Fibroblast of lung (primary cell): ENCODE measurements around the gene AFAP1L1. TPM values are rescaled to one million over a fixed set of nuclear protein-coding genes. Genes with fewer than 3 reads are reported as not detected.

Source experiments
- DNase-seq, 2 donors: peaks; one replicate each; pipeline versions ENCODE4 v3.0.0 to v3.0.0-alpha.2; 2010; ENCODE audit warnings: low read depth in 2 of 2
- H2AFZ ChIP-seq: 2 replicates; pipeline ENCODE4 v1.5.1; 2012; ENCODE audit warnings: low read length, control low read depth, inconsistent platforms
- H3K27ac ChIP-seq: 2 replicates; pipeline ENCODE4 v1.5.1; 2011; ENCODE audit warnings: low read length, control low read depth; ENCODE audit not compliant: insufficient read depth
- H3K27me3 ChIP-seq: 2 replicates; pipeline ENCODE4 v1.5.1; 2011; ENCODE audit warnings: mild to moderate bottlenecking, low read length; ENCODE audit not compliant: control insufficient read depth, insufficient read depth
- H3K36me3 ChIP-seq: 2 replicates; pipeline ENCODE4 v1.5.1; 2011; ENCODE audit warnings: low read length; ENCODE audit not compliant: control insufficient read depth, insufficient read depth
- H3K4me1 ChIP-seq: 2 replicates; pipeline ENCODE4 v1.5.1; 2011; ENCODE audit warnings: low read length; ENCODE audit not compliant: control insufficient read depth, insufficient read depth; ENCODE audit errors: extremely low read depth
- H3K4me2 ChIP-seq: 2 replicates; pipeline ENCODE4 v1.5.1; 2011; ENCODE audit warnings: low read length, control low read depth; ENCODE audit not compliant: insufficient read depth; ENCODE audit errors: extremely low read depth
- H3K4me3 ChIP-seq, 4 experiments: fragments of 200-600 bp in 1 of 4; sonication (generic) in 1 of 4; replicated peaks in 1 of 4; 2 replicates each; pipeline ENCODE4 v1.5.1; 2011 to 2016; ENCODE audit warnings: low read length in 4 of 4, low read depth in 3 of 4, mild to moderate bottlenecking in 3 of 4, control low read depth in 2 of 4, inconsistent platforms in 1 of 4, mixed read lengths in 1 of 4; ENCODE audit not compliant: insufficient read depth in 1 of 4; ENCODE audit errors: control extremely low read depth in 1 of 4
- H3K79me2 ChIP-seq: 2 replicates; pipeline ENCODE4 v1.5.1; 2012; ENCODE audit warnings: mild to moderate bottlenecking, low read length, inconsistent platforms; ENCODE audit not compliant: control insufficient read depth, insufficient read depth
- H3K9ac ChIP-seq: 2 replicates; pipeline ENCODE4 v1.5.1; 2011; ENCODE audit warnings: mild to moderate bottlenecking, low read length, control low read depth; ENCODE audit not compliant: insufficient read depth
- H3K9me3 ChIP-seq: 2 replicates; pipeline ENCODE4 v1.5.1; 2012; ENCODE audit warnings: low read depth, low read length; ENCODE audit not compliant: control insufficient read depth, insufficient read depth
- H4K20me1 ChIP-seq: 2 replicates; pipeline ENCODE4 v1.5.1; 2011; ENCODE audit warnings: low read length; ENCODE audit not compliant: control insufficient read depth, insufficient read depth; ENCODE audit errors: extremely low read depth
- EZH2 ChIP-seq: IDR thresholded peaks from 2 replicates; pipeline ENCODE4 v1.5.1; 2012; ENCODE audit warnings: low read length, control low read depth, mild to moderate bottlenecking; ENCODE audit errors: missing control alignments
- polyA plus RNA-seq, 2 donors: library from polyadenylated mRNA; depleted of rRNA in 1 of 2; stranded (reverse) in 1 of 2; unstranded in 1 of 2; fragments of >200 nt; gene quantifications; 2 replicates each; pipeline ENCODE4 v1.2.1, GENCODE V29; 2011 to 2012; ENCODE audit warnings: missing spikeins in 1 of 2
- total RNA-seq: library from RNA; depleted of rRNA; stranded (reverse); fragments of >200 nt; gene quantifications from 2 replicates; pipeline ENCODE4 v1.2.1, GENCODE V29; 2014
- TF ChIP-seq, protein P1 (sequence below), 2 donors: IDR thresholded peaks in 1 of 2; conservative IDR thresholded peaks in 1 of 2; 1 replicate in 1 of 2; 2 replicates in 1 of 2; pipeline ENCODE4 v1.5.1; 2011 to 2012; ENCODE audit warnings: low read length in 2 of 2, control low read depth in 1 of 2, inconsistent platforms in 1 of 2, low read depth in 1 of 2, mild to moderate bottlenecking in 1 of 2

The AFAP1L1 gene
- total and polyA plus RNA-seq, 2 donors (not counting 1 experiment from before 2014, with no cell fraction given) = 3.0 to 7.1 TPM

DNA sequence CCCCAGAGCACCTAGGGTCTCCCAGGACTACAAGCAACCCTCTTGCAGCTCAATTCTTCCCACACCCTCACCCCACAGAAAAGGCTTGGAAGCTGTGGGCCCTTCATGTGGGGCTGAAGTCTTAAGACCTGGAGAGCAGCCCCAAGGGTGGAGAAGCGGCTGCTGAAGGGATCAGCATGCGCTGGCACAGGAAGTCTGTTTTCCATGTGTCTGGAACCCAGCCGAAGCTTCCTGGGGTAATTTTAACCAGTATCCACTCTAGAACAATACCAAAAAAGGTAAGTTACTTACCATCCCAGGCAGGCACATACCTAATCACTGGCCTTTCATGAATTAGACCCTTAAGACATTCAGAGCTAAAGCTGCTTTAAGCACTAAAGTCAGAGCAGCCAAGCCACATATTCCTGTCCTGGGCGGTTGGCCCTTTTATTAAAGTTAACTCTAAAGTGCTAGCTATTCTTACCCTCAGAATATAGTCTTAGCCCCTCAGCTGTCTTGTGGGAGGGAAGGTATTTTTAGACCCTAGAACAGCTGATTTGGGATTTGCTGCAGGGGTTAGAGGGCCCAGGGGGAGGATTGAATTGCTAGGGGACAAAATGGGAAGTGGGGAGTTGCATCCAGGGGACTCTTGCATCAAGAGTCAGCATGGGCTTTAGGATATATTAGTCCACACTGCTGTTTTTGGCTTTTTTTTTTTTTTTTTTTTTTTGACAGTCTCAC lies 100.6 kb downstream of the AFAP1L1 start:
- Histone ChIP-seq H3K9me3 (no peaks in the 10 kb centered on the region), H3K9ac (no peak overlapping the region), H3K4me2 (no peak overlapping the region), H3K4me1 (no peaks in the 10 kb centered on the region), H3K27me3 (no peaks in the 10 kb centered on the region), H3K79me2 (no peaks in the 10 kb centered on the region), H2AFZ (no peak overlapping the region), H3K36me3 (no peaks in the 10 kb centered on the region), H3K4me3 (no peak overlapping the region), H4K20me1 (no peaks in the 10 kb centered on the region), H3K27ac (no peak overlapping the region)
- no peak for TF ChIP-seq EZH2
- TF ChIP-seq, protein P1, sequence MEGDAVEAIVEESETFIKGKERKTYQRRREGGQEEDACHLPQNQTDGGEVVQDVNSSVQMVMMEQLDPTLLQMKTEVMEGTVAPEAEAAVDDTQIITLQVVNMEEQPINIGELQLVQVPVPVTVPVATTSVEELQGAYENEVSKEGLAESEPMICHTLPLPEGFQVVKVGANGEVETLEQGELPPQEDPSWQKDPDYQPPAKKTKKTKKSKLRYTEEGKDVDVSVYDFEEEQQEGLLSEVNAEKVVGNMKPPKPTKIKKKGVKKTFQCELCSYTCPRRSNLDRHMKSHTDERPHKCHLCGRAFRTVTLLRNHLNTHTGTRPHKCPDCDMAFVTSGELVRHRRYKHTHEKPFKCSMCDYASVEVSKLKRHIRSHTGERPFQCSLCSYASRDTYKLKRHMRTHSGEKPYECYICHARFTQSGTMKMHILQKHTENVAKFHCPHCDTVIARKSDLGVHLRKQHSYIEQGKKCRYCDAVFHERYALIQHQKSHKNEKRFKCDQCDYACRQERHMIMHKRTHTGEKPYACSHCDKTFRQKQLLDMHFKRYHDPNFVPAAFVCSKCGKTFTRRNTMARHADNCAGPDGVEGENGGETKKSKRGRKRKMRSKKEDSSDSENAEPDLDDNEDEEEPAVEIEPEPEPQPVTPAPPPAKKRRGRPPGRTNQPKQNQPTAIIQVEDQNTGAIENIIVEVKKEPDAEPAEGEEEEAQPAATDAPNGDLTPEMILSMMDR (conservative IDR thresholded peaks at IDR 0.05 in 1 of 2, IDR thresholded peaks at IDR 0.05 in 1 of 2; ENCODE audit: low read depth in 1 of 2, low read length in 2 of 2) = no peak
- no peak for DNase-seq

GRCh38 chr5:149372932-149373331 lies 101.3 kb downstream of the AFAP1L1 start:
- Histone ChIP-seq H4K20me1 (no peaks in the 10 kb centered on the region), H3K79me2 (no peaks in the 10 kb centered on the region), H3K27ac (no peak overlapping the region), H2AFZ (no peak overlapping the region), H3K27me3 (no peaks in the 10 kb centered on the region), H3K4me2 (no peak overlapping the region), H3K4me3 (no peak overlapping the region), H3K9ac (no peak overlapping the region), H3K36me3 (no peaks in the 10 kb centered on the region), H3K4me1 (no peaks in the 10 kb centered on the region), H3K9me3 (no peaks in the 10 kb centered on the region)
- TF ChIP-seq EZH2 = no peak
- TF ChIP-seq, protein P1 (conservative IDR thresholded peaks at IDR 0.05 in 1 of 2, IDR thresholded peaks at IDR 0.05 in 1 of 2; ENCODE audit: low read depth in 1 of 2, low read length in 2 of 2) = no peak
- no peak for DNase-seq

GRCh38 chr5:149374303-149374702 lies 102.6 kb downstream of the AFAP1L1 start:
- Histone ChIP-seq H4K20me1 (no peaks in the 10 kb centered on the region), H3K36me3 (no peaks in the 10 kb centered on the region), H2AFZ (no peak overlapping the region), H3K4me2 (no peak overlapping the region), H3K9ac (no peak overlapping the region), H3K4me3 (no peak overlapping the region), H3K27ac (no peak overlapping the region), H3K27me3 (no peaks in the 10 kb centered on the region), H3K79me2 (no peaks in the 10 kb centered on the region), H3K4me1 (no peaks in the 10 kb centered on the region), H3K9me3 (no peaks in the 10 kb centered on the region)
- DNase-seq = no peak
- no peak for TF ChIP-seq EZH2
- TF ChIP-seq, protein P1 (conservative IDR thresholded peaks at IDR 0.05 in 1 of 2, IDR thresholded peaks at IDR 0.05 in 1 of 2; ENCODE audit: low read depth in 1 of 2, low read length in 2 of 2) = no peak
